SK-N-SH (cell line): ENCODE results near the gene NEK6. TPM values are rescaled to one million over a fixed set of nuclear protein-coding genes. Genes with fewer than 3 reads are reported as not detected.

Experiments
- CTCF ChIA-PET: fragments of 300-600, 350-600 bp; formaldehyde crosslinking; extraction: SDS; loops from one replicate; lab custom pipeline; 2021; lab: Yijun Ruan, JAX
- POLR2A ChIA-PET: fragments of 350-600 bp; sonication (Branson Sonifier 250); formaldehyde crosslinking; extraction: SDS; loops from one replicate; lab custom pipeline; 2020; ENCODE audit warnings: antibody characterized with exemption, inconsistent platforms; lab: Yijun Ruan, JAX
- DNase-seq: peaks from one replicate; pipeline ENCODE4 v3.0.0; 2012
- H2AFZ ChIP-seq: fragments of 200-600 bp; sonication (generic); 2 replicates; pipeline ENCODE4 v1.8.1; 2016; ENCODE audit warnings: antibody characterized with exemption, mild to moderate bottlenecking, low read depth
- H3F3A ChIP-seq: fragments of 200-600 bp; sonication (generic); replicated peaks from 2 replicates; pipeline ENCODE3; 2016; ENCODE audit warnings: antibody characterized with exemption, mild to moderate bottlenecking; ENCODE audit not compliant: insufficient read depth
- H3K27ac ChIP-seq, 2 experiments: fragments of 200-500 bp in 1 of 2; fragments of 200-600 bp in 1 of 2; sonication (Bioruptor generic) in 1 of 2; sonication (generic), shearing (Covaris generic) in 1 of 2; 2 replicates each; pipeline versions ENCODE4 v1.5.1 to v1.6.1; 2014 to 2016; ENCODE audit warnings: low read depth in 2 of 2, inconsistent platforms in 1 of 2, low read length in 1 of 2, mild to moderate bottlenecking in 1 of 2, mixed read lengths in 1 of 2
- H3K27me3 ChIP-seq: fragments of 200-600 bp; sonication (generic), shearing (Covaris generic); 2 replicates; pipeline ENCODE4 v1.6.1; 2016; ENCODE audit warnings: mixed run types; ENCODE audit not compliant: insufficient read depth
- H3K36me3 ChIP-seq, 2 experiments: fragments of 200-500 bp in 1 of 2; fragments of 200-600 bp in 1 of 2; sonication (Bioruptor generic) in 1 of 2; sonication (generic) in 1 of 2; replicated peaks in 1 of 2; 2 replicates each; pipeline versions ENCODE3 to v1.5.1; 2014 to 2016; ENCODE audit warnings: low read length in 1 of 2, mild to moderate bottlenecking in 1 of 2; ENCODE audit not compliant: insufficient read depth in 2 of 2, control insufficient read depth in 1 of 2
- H3K4me1 ChIP-seq, 2 experiments: fragments of 200-500 bp in 1 of 2; fragments of 200-600 bp in 1 of 2; sonication (Bioruptor generic) in 1 of 2; sonication (generic), shearing (Covaris generic) in 1 of 2; 2 replicates each; pipeline versions ENCODE4 v1.5.1 to v1.6.1; 2014 to 2016; ENCODE audit warnings: low read depth in 1 of 2, low read length in 1 of 2, mixed run types in 1 of 2; ENCODE audit not compliant: insufficient read depth in 2 of 2, control insufficient read depth in 1 of 2
- H3K4me2 ChIP-seq: fragments of 200-600 bp; sonication (generic), shearing (Covaris generic); 2 replicates; pipeline ENCODE4 v1.6.1; 2017; ENCODE audit warnings: mixed run types
- H3K4me3 ChIP-seq, 2 experiments: fragments of 200-500 bp in 1 of 2; fragments of 200-600 bp in 1 of 2; sonication (Bioruptor generic) in 1 of 2; sonication (generic), shearing (Covaris generic) in 1 of 2; 2 replicates each; pipeline versions ENCODE4 v1.5.1 to v1.8.1; 2014 to 2016; ENCODE audit warnings: low read depth in 2 of 2, inconsistent platforms in 1 of 2, low read length in 1 of 2, mild to moderate bottlenecking in 1 of 2, mixed read lengths in 1 of 2, moderate library complexity in 1 of 2
- H3K79me2 ChIP-seq: fragments of 200-600 bp; sonication (generic); 2 replicates; pipeline ENCODE4 v1.8.1; 2017; ENCODE audit warnings: mild to moderate bottlenecking; ENCODE audit not compliant: insufficient read depth
- H3K9ac ChIP-seq: fragments of 200-600 bp; sonication (generic); 2 replicates; pipeline ENCODE4 v1.6.1; 2017; ENCODE audit warnings: mixed run types
- H3K9me2 ChIP-seq: fragments of 200-600 bp; sonication (generic); 2 replicates; pipeline ENCODE4 v1.6.1; 2017; ENCODE audit warnings: mixed run types
- H3K9me3 ChIP-seq: fragments of 200-600 bp; sonication (generic); 2 replicates; pipeline ENCODE4 v1.6.1; 2017; ENCODE audit warnings: mixed run types, mild to moderate bottlenecking, moderate library complexity
- H4K20me1 ChIP-seq: fragments of 200-600 bp; sonication (generic); 2 replicates; pipeline ENCODE4 v1.6.1; 2017; ENCODE audit warnings: mild to moderate bottlenecking, mixed run types; ENCODE audit not compliant: insufficient read depth
- EP300 ChIP-seq, 2 experiments: IDR thresholded peaks; 2 replicates each; pipeline versions ENCODE4 v1.4.0 to v1.6.1; 2012; ENCODE audit warnings: borderline replicate concordance in 1 of 2, low read depth in 1 of 2, low read length in 1 of 2
- FOXM1 ChIP-seq: IDR thresholded peaks from 2 replicates; pipeline ENCODE4 v1.4.0; 2012; ENCODE audit warnings: low read depth, mild to moderate bottlenecking
- GABPA ChIP-seq: IDR thresholded peaks from 2 replicates; pipeline ENCODE4 v1.4.0; 2012; ENCODE audit warnings: low read depth, mild to moderate bottlenecking
- NRF1 ChIP-seq: IDR thresholded peaks from 2 replicates; pipeline ENCODE4 v1.6.1; 2012; ENCODE audit warnings: low read depth, mild to moderate bottlenecking, low read length
- PBX3 ChIP-seq: IDR thresholded peaks from 2 replicates; pipeline ENCODE4; 2012
- RCOR1 ChIP-seq: fragments of 150-350 bp; IDR thresholded peaks from 2 replicates; pipeline ENCODE4 v1.6.1; 2017; ENCODE audit warnings: antibody characterized with exemption, low read length
- REST ChIP-seq: IDR thresholded peaks from 2 replicates; pipeline ENCODE4 v1.6.1; 2012; ENCODE audit warnings: mild to moderate bottlenecking, low read depth, low read length, moderate library complexity
- TCF12 ChIP-seq: IDR thresholded peaks from 2 replicates; pipeline ENCODE4 v1.4.0; 2012
- TEAD4 ChIP-seq: IDR thresholded peaks from 2 replicates; pipeline ENCODE4 v1.4.0; 2012; ENCODE audit warnings: mild to moderate bottlenecking, borderline replicate concordance; ENCODE audit not compliant: insufficient read depth
- USF1 ChIP-seq: IDR thresholded peaks from 2 replicates; pipeline ENCODE4 v1.4.0; 2012; ENCODE audit warnings: low read depth, borderline replicate concordance
- ZBTB33 ChIP-seq: IDR thresholded peaks from 2 replicates; pipeline ENCODE4 v1.4.0; 2012; ENCODE audit warnings: low read depth, borderline replicate concordance
- WGBS: methylation state at CpG from one replicate; pipeline ENCODE4 v1.1.6; 2017; ENCODE audit warnings: low lambda C conversion rate; 5-methylcytosine and 5-hydroxymethylcytosine counted together
- polyA plus RNA-seq, 3 experiments: library from polyadenylated mRNA; depleted of rRNA; stranded (reverse); fragments of >200 nt; gene quantifications; 2 replicates each; pipeline ENCODE4 v1.2.3, GENCODE V29; 2012

Gene NEK6
- polyA plus RNA-seq, 1 of the 3 experiments (the other 2 are of a cell fraction): 89.8 TPM

- Histone ChIP-seq H3K9me3 (no peaks in the 10 kb centered on the region), H3K27ac (no peak overlapping the region), H3K9me2 (no peaks in the 10 kb centered on the region), H3K79me2 (no peaks in the 10 kb centered on the region), H3K27me3 (no peaks in the 10 kb centered on the region), H4K20me1 (no peaks in the 10 kb centered on the region), H3K9ac (no peak overlapping the region), H3K36me3 (no peaks in the 10 kb centered on the region), H3K4me3 (no peak overlapping the region), H3K4me1 (peaks cover 0 to 5% of the 10 kb centered on the region in 2 experiments; a peak in 1 of 4 replicates), H3K4me2 (no peak overlapping the region), H2AFZ (no peak overlapping the region), H3F3A (no peaks in the 10 kb centered on the region)
- DNase-seq: no peak
- TF ChIP-seq FOXM1 (no peak), RCOR1 (no peak), EP300 (IDR thresholded peaks at IDR 0.05; ENCODE audit: borderline replicate concordance in 1 of 2, low read depth in 1 of 2, low read length in 1 of 2) (no peak), ZBTB33 (no peak), TEAD4 (no peak), GABPA (no peak), NRF1 (no peak), PBX3 (no peak), REST (no peak), TCF12 (no peak), USF1 (no peak)
- 70% methylated on average over 8 of the region's 8 CpGs for WGBS
- ChIA-PET POLR2A (no interaction called here), CTCF (interaction anchor here (1.0 kb wide), 1 partner anchor 50 kb away, joined by 3 read pairs; no protein-coding TSS in a partner anchor)
These were observed 43.6 kb upstream of the NEK6 start for GRCh38 chr9:124214116-124214515.
